ENCODE results near the gene IFT20. TPM values are rescaled to one million over a fixed set of nuclear protein-coding genes. Genes with fewer than 3 reads are reported as not detected.
"Not testable (repeated sequence)": the region's sequence is repeated elsewhere in the genome, so short reads cannot be mapped to it uniquely, and the experiment has no call there.

The IFT20 gene
- total and polyA plus RNA-seq, 4 experiments from 2014 or later: 38.7 to 63.7 (median 43.3) TPM

- peak overlapping the region in 2 of 8 donors; percentile 4 to 95 for H3K4me3 Mint-ChIP-seq
- no peak for DNase-seq
- H3K4me1 Mint-ChIP-seq: peaks cover 15 to 32% (median 21%) of the 10 kb centered on the region in 4 donors
- POLR2A ChIA-PET (ENCODE audit: partially characterized antibody): no interaction called here
- intact Hi-C loops (cut with micrococcal nuclease): no loop called here
- Histone ChIP-seq H3K4me3 (ENCODE audit: low read length in 2 of 2) (no peak overlapping the region), H3K27ac (ENCODE audit: low read depth, low read length) (no peak overlapping the region), H3K27me3 (ENCODE audit: insufficient read depth, low read length) (no peaks in the 10 kb centered on the region), H3K9me3 (ENCODE audit: control insufficient read depth in 1 of 2, low read length in 2 of 2) (no peaks in the 10 kb centered on the region), H3K4me1 (ENCODE audit: insufficient read depth, low read length) (peaks cover 19% of the 10 kb centered on the region), H3K36me3 (ENCODE audit: insufficient read depth, low read length) (no peaks in the 10 kb centered on the region)
- no peak overlapping the region for H3K27ac Mint-ChIP-seq
- no peaks in the 10 kb centered on the region for H3K36me3 Mint-ChIP-seq
- no peaks in the 10 kb centered on the region for H3K27me3 Mint-ChIP-seq
- H3K9me3 Mint-ChIP-seq: no peaks in the 10 kb centered on the region
- CTCF ChIA-PET (ENCODE audit: partially characterized antibody): no interaction called here
These were observed 19.2 kb downstream of the IFT20 start for GRCh38 chr17:28315846-28316705.

GRCh38 chr17:28313841-28314240, 21.4 kb downstream of the IFT20 start:
- peaks cover 8% of the 10 kb centered on the region for H3K4me1 ChIP-seq (ENCODE audit: insufficient read depth, low read length)
- DNase-seq: no peak
- intact Hi-C loops (cut with micrococcal nuclease): no loop called here
- H3K4me3 ChIP-seq (ENCODE audit: low read length in 2 of 2): no peak overlapping the region
- POLR2A ChIA-PET (ENCODE audit: partially characterized antibody): no interaction called here
- H3K27me3 Mint-ChIP-seq: no peaks in the 10 kb centered on the region
- H3K27me3 ChIP-seq (ENCODE audit: insufficient read depth, low read length): no peaks in the 10 kb centered on the region
- peak overlapping the region in 1 of 7 donors; percentile 50 for H3K27ac Mint-ChIP-seq
- no peaks in the 10 kb centered on the region for H3K9me3 Mint-ChIP-seq
- H3K9me3 ChIP-seq (ENCODE audit: control insufficient read depth in 1 of 2, low read length in 2 of 2): no peaks in the 10 kb centered on the region
- H3K4me3 Mint-ChIP-seq: no peak overlapping the region
- H3K36me3 Mint-ChIP-seq: no peaks in the 10 kb centered on the region
- CTCF ChIA-PET (ENCODE audit: partially characterized antibody): no interaction called here
- peaks cover 4 to 15% (median 9%) of the 10 kb centered on the region in 4 donors for H3K4me1 Mint-ChIP-seq
- no peaks in the 10 kb centered on the region for H3K36me3 ChIP-seq (ENCODE audit: insufficient read depth, low read length)
- H3K27ac ChIP-seq (ENCODE audit: low read depth, low read length): no peak overlapping the region

- Histone ChIP-seq H3K4me1 (ENCODE audit: insufficient read depth, low read length) (no peaks in the 10 kb centered on the region), H3K9me3 (ENCODE audit: control insufficient read depth in 1 of 2, low read length in 2 of 2) (no peaks in the 10 kb centered on the region), H3K27me3 (ENCODE audit: insufficient read depth, low read length) (no peaks in the 10 kb centered on the region), H3K36me3 (ENCODE audit: insufficient read depth, low read length) (no peaks in the 10 kb centered on the region), H3K27ac (ENCODE audit: low read depth, low read length) (no peak overlapping the region), H3K4me3 (ENCODE audit: low read length in 2 of 2) (no peak overlapping the region)
- peaks cover 11 to 14% of the 10 kb centered on the region in 2 donors for H3K27me3 Mint-ChIP-seq
- ChIA-PET POLR2A (ENCODE audit: partially characterized antibody) (no interaction called here), CTCF (ENCODE audit: partially characterized antibody) (no interaction called here)
- intact Hi-C loops (cut with micrococcal nuclease): no loop called here
- no peaks in the 10 kb centered on the region for H3K4me1 Mint-ChIP-seq
- no peak for DNase-seq
- H3K36me3 Mint-ChIP-seq: no peaks in the 10 kb centered on the region
- H3K27ac Mint-ChIP-seq: no peak overlapping the region
- no peaks in the 10 kb centered on the region for H3K9me3 Mint-ChIP-seq
- no peak overlapping the region for H3K4me3 Mint-ChIP-seq
These were observed 28.3 kb downstream of the IFT20 start for GRCh38 chr17:28306954-28307401.

GRCh38 chr17:28298449-28298848, 36.8 kb downstream of the IFT20 start:
- no peaks in the 10 kb centered on the region for H3K4me1 Mint-ChIP-seq
- no peaks in the 10 kb centered on the region for H3K4me1 ChIP-seq (ENCODE audit: insufficient read depth, low read length)
- no peaks in the 10 kb centered on the region for H3K27me3 ChIP-seq (ENCODE audit: insufficient read depth, low read length)
- H3K9me3 ChIP-seq (ENCODE audit: control insufficient read depth in 1 of 2, low read length in 2 of 2): no peaks in the 10 kb centered on the region
- no peaks in the 10 kb centered on the region for H3K9me3 Mint-ChIP-seq
- ChIA-PET POLR2A (ENCODE audit: partially characterized antibody) (no interaction called here), CTCF (ENCODE audit: partially characterized antibody) (interaction anchor here (1.1 to 1.3 kb wide), 3 partner anchors 17 to 493 kb away, joined by 3 read pairs; no protein-coding TSS in a partner anchor)
- DNase-seq: no peak
- intact Hi-C loops (cut with micrococcal nuclease): no loop called here
- no peak overlapping the region for H3K4me3 Mint-ChIP-seq
- H3K27ac Mint-ChIP-seq: no peak overlapping the region
- H3K4me3 ChIP-seq (ENCODE audit: low read length in 2 of 2): no peak overlapping the region
- H3K27ac ChIP-seq (ENCODE audit: low read depth, low read length): no peak overlapping the region
- H3K36me3 Mint-ChIP-seq: no peaks in the 10 kb centered on the region
- no peaks in the 10 kb centered on the region for H3K36me3 ChIP-seq (ENCODE audit: insufficient read depth, low read length)
- H3K27me3 Mint-ChIP-seq: peaks cover 4% of the 10 kb centered on the region in 2 donors

GRCh38 chr17:28295677-28296578, 39.3 kb downstream of the IFT20 start:
- Histone ChIP-seq H3K27me3 (ENCODE audit: insufficient read depth, low read length) (no peaks in the 10 kb centered on the region), H3K4me3 (ENCODE audit: low read length in 2 of 2) (no peak overlapping the region), H3K36me3 (ENCODE audit: insufficient read depth, low read length) (no peaks in the 10 kb centered on the region), H3K9me3 (ENCODE audit: control insufficient read depth in 1 of 2, low read length in 2 of 2) (no peaks in the 10 kb centered on the region), H3K27ac (ENCODE audit: low read depth, low read length) (no peak overlapping the region), H3K4me1 (ENCODE audit: insufficient read depth, low read length) (no peaks in the 10 kb centered on the region)
- ChIA-PET POLR2A (ENCODE audit: partially characterized antibody) (interaction anchor here (0.6 kb wide), 1 partner anchor 24 kb away, joined by 3 read pairs; no protein-coding TSS in a partner anchor), CTCF (ENCODE audit: partially characterized antibody) (interaction anchor here (0.9 to 1.2 kb wide), 3 partner anchors 11 to 62 kb away, joined by 3 to 4 read pairs (median 3); no protein-coding TSS in a partner anchor)
- H3K9me3 Mint-ChIP-seq: no peaks in the 10 kb centered on the region
- no peak overlapping the region for H3K4me3 Mint-ChIP-seq
- H3K36me3 Mint-ChIP-seq: no peaks in the 10 kb centered on the region
- DNase-seq: no peak
- H3K27me3 Mint-ChIP-seq: peaks cover 4% of the 10 kb centered on the region in 2 donors
- H3K27ac Mint-ChIP-seq: no peak overlapping the region
- intact Hi-C loops (cut with micrococcal nuclease): no loop called here
- no peaks in the 10 kb centered on the region for H3K4me1 Mint-ChIP-seq

- no peak for DNase-seq
- Mint-ChIP-seq H3K4me1 (no peaks in the 10 kb centered on the region), H3K27ac (no peak overlapping the region), H3K9me3 (no peaks in the 10 kb centered on the region), H3K36me3 (no peaks in the 10 kb centered on the region), H3K27me3 (peaks cover 4% of the 10 kb centered on the region in 2 donors), H3K4me3 (no peak overlapping the region)
- intact Hi-C loops (cut with micrococcal nuclease): no loop called here
- no peak overlapping the region for H3K27ac ChIP-seq (ENCODE audit: low read depth, low read length)
- CTCF ChIA-PET (ENCODE audit: partially characterized antibody): interaction anchor here (1.0 kb wide), 1 partner anchor 42 kb away, joined by 3 read pairs; no protein-coding TSS in a partner anchor
- no peaks in the 10 kb centered on the region for H3K27me3 ChIP-seq (ENCODE audit: insufficient read depth, low read length)
- no peaks in the 10 kb centered on the region for H3K9me3 ChIP-seq (ENCODE audit: control insufficient read depth in 1 of 2, low read length in 2 of 2)
- H3K4me1 ChIP-seq (ENCODE audit: insufficient read depth, low read length): no peaks in the 10 kb centered on the region
- H3K36me3 ChIP-seq (ENCODE audit: insufficient read depth, low read length): no peaks in the 10 kb centered on the region
- H3K4me3 ChIP-seq (ENCODE audit: low read length in 2 of 2): no peak overlapping the region
- POLR2A ChIA-PET (ENCODE audit: partially characterized antibody): no interaction called here
These were observed 41.3 kb downstream of the IFT20 start for GRCh38 chr17:28293994-28294393.

GRCh38 chr17:28292878-28293277, 42.4 kb downstream of the IFT20 start:
- H3K27me3 ChIP-seq (ENCODE audit: insufficient read depth, low read length); H3K9me3 Mint-ChIP-seq; H3K36me3 ChIP-seq (ENCODE audit: insufficient read depth, low read length); POLR2A ChIA-PET (ENCODE audit: partially characterized antibody); DNase-seq; H3K4me1 Mint-ChIP-seq; H3K4me1 ChIP-seq (ENCODE audit: insufficient read depth, low read length); H3K4me3 ChIP-seq (ENCODE audit: low read length in 2 of 2); H3K36me3 Mint-ChIP-seq; H3K4me3 Mint-ChIP-seq; H3K9me3 ChIP-seq (ENCODE audit: control insufficient read depth in 1 of 2, low read length in 2 of 2); H3K27ac Mint-ChIP-seq; H3K27ac ChIP-seq (ENCODE audit: low read depth, low read length); H3K27me3 Mint-ChIP-seq; intact Hi-C loops (cut with micrococcal nuclease): not testable (repeated sequence)
- CTCF ChIA-PET (ENCODE audit: partially characterized antibody): interaction anchor here (1.5 kb wide), 1 partner anchor 37 kb away, joined by 3 read pairs; no protein-coding TSS in a partner anchor
